Activated CD8-positive, alpha-beta T cell treated with anti-CD3 and anti-CD28 coated beads, Interleukin-2, amount 10 ng/mL, durations not matched to agents 7 days and 5 days (primary cell): ENCODE data around the gene STAMBPL1. TPM values are rescaled to one million over a fixed set of nuclear protein-coding genes. Genes with fewer than 3 reads are reported as not detected.

Source experiments
- ATAC-seq: fragments of 150-1000 bp; cut with Tn5 transposase; one replicate; pipeline ENCODE4 v1.10.0; 2021; ENCODE audit warnings: moderate library complexity
- CTCF ChIA-PET: fragments of 350-600 bp; sonication (Branson Sonifier 250); formaldehyde crosslinking; loops from one replicate; lab custom pipeline; 2021; ENCODE audit warnings: antibody characterized with exemption; lab: Charles Lee
- POLR2A ChIA-PET: fragments of 350-600 bp; sonication (Branson Sonifier 250); formaldehyde crosslinking; loops from one replicate; lab custom pipeline; 2021; ENCODE audit warnings: antibody characterized with exemption; lab: Charles Lee
- DNase-seq: peaks from one replicate; pipeline ENCODE4 v3.0.0-alpha.2; 2020
- H3K27ac Mint-ChIP-seq: one replicate; pipeline ENCODE4 v1.8.0; 2021; ENCODE audit warnings: mild to moderate bottlenecking, mixed read lengths
- H3K27me3 Mint-ChIP-seq: one replicate; pipeline ENCODE4 v1.8.0; 2021; ENCODE audit warnings: low read depth, mixed read lengths
- H3K36me3 Mint-ChIP-seq: one replicate; pipeline ENCODE4 v1.8.0; 2021; ENCODE audit warnings: low read depth, mixed read lengths
- H3K4me1 Mint-ChIP-seq: one replicate; pipeline ENCODE4 v1.8.0; 2021; ENCODE audit warnings: low read depth, mixed read lengths
- H3K4me3 Mint-ChIP-seq: one replicate; pipeline ENCODE4 v1.8.0; 2021; ENCODE audit warnings: mild to moderate bottlenecking, mixed read lengths
- H3K9me3 Mint-ChIP-seq: one replicate; pipeline ENCODE4 v1.8.0; 2022; ENCODE audit warnings: mixed read lengths; ENCODE audit not compliant: insufficient read depth
- total RNA-seq, 2 experiments: library from RNA; stranded (reverse); gene quantifications; one replicate each; pipeline ENCODE4 v1.2.3, GENCODE V29; 2021

Gene STAMBPL1
- total RNA-seq, 2 experiments from 2014 or later: 67.6 TPM

GRCh38 chr10:88908194-88908593 lies 28.1 kb downstream of the STAMBPL1 start:
- H3K4me3 Mint-ChIP-seq: no peak overlapping the region

GRCh38 chr10:88911116-88911515 lies 31.1 kb downstream of the STAMBPL1 start:
- POLR2A ChIA-PET: no interaction called here

More at GRCh38 chr10:88908194-88908593, 28.1 kb downstream of the STAMBPL1 start:
- no peak for DNase-seq
- peaks cover 77% of the 10 kb centered on the region for H3K36me3 Mint-ChIP-seq
- no peak for ATAC-seq
- no peak overlapping the region for H3K27ac Mint-ChIP-seq
- CTCF ChIA-PET: interaction anchor here (0.7 to 4.1 kb wide), 6 partner anchors 10 to 121 kb away, joined by 3 to 22 read pairs (median 3); partner anchors contain the start of gene FAS
- POLR2A ChIA-PET: no interaction called here
- peaks cover 3% of the 10 kb centered on the region for H3K4me1 Mint-ChIP-seq
- no peaks in the 10 kb centered on the region for H3K27me3 Mint-ChIP-seq
- no peaks in the 10 kb centered on the region for H3K9me3 Mint-ChIP-seq

GRCh38 chr10:88911851-88912250 lies 31.8 kb downstream of the STAMBPL1 start:
- CTCF ChIA-PET: interaction anchor here (1.1 to 1.5 kb wide), 2 partner anchors 21 to 23 kb away, joined by 3 to 8 read pairs; no protein-coding TSS in a partner anchor
- H3K36me3 Mint-ChIP-seq: peaks cover 76% of the 10 kb centered on the region
- H3K27me3 Mint-ChIP-seq: no peaks in the 10 kb centered on the region
- POLR2A ChIA-PET: no interaction called here
- peaks cover 3% of the 10 kb centered on the region for H3K4me1 Mint-ChIP-seq
- DNase-seq (no peak), ATAC-seq (no peak)
- no peak overlapping the region for H3K4me3 Mint-ChIP-seq
- no peaks in the 10 kb centered on the region for H3K9me3 Mint-ChIP-seq
- no peak overlapping the region for H3K27ac Mint-ChIP-seq

More at GRCh38 chr10:88911116-88911515, 31.1 kb downstream of the STAMBPL1 start:
- Mint-ChIP-seq H3K27ac (no peak overlapping the region), H3K4me1 (peaks cover 3% of the 10 kb centered on the region), H3K27me3 (no peaks in the 10 kb centered on the region), H3K4me3 (no peak overlapping the region), H3K9me3 (no peaks in the 10 kb centered on the region), H3K36me3 (peaks cover 74% of the 10 kb centered on the region)
- ATAC-seq (no peak), DNase-seq (no peak)
- CTCF ChIA-PET: interaction anchor here (1.1 to 1.5 kb wide), 4 partner anchors 22 to 24 kb away, joined by 3 to 8 read pairs (median 4); no protein-coding TSS in a partner anchor

- POLR2A ChIA-PET: no interaction called here
- Mint-ChIP-seq H3K36me3 (peaks cover 79% of the 10 kb centered on the region), H3K4me3 (no peak overlapping the region), H3K4me1 (peaks cover 2% of the 10 kb centered on the region), H3K27me3 (no peaks in the 10 kb centered on the region), H3K27ac (no peak overlapping the region), H3K9me3 (no peaks in the 10 kb centered on the region)
- DNase-seq: no peak
- no peak for ATAC-seq
- CTCF ChIA-PET: no interaction called here
Observed at GRCh38 chr10:88913127-88913526, 33.1 kb downstream of the STAMBPL1 start.

GRCh38 chr10:88913788-88914187 lies 33.7 kb downstream of the STAMBPL1 start:
- CTCF ChIA-PET: no interaction called here
- peaks cover 75% of the 10 kb centered on the region for H3K36me3 Mint-ChIP-seq
- H3K4me3 Mint-ChIP-seq: no peak overlapping the region
- H3K9me3 Mint-ChIP-seq: no peaks in the 10 kb centered on the region
- POLR2A ChIA-PET: no interaction called here
- DNase-seq (no peak), ATAC-seq (no peak)
- no peak overlapping the region for H3K27ac Mint-ChIP-seq
- no peaks in the 10 kb centered on the region for H3K4me1 Mint-ChIP-seq
- H3K27me3 Mint-ChIP-seq: no peaks in the 10 kb centered on the region

- POLR2A ChIA-PET: no interaction called here
- peak overlapping the region; percentile 4 for H3K27ac Mint-ChIP-seq
Observed at GRCh38 chr10:88915781-88916180, 35.7 kb downstream of the STAMBPL1 start.

GRCh38 chr10:88916231-88916630 lies 36.2 kb downstream of the STAMBPL1 start:
- Mint-ChIP-seq H3K9me3 (no peaks in the 10 kb centered on the region), H3K36me3 (peaks cover 75% of the 10 kb centered on the region), H3K27me3 (no peaks in the 10 kb centered on the region), H3K4me1 (no peaks in the 10 kb centered on the region), H3K4me3 (no peak overlapping the region), H3K27ac (no peak overlapping the region)
- no peak for DNase-seq
- no peak for ATAC-seq
- POLR2A ChIA-PET: no interaction called here
- CTCF ChIA-PET: interaction anchor here (0.8 to 1.4 kb wide), 3 partner anchors 17 to 81 kb away, joined by 3 to 6 read pairs (median 3); no protein-coding TSS in a partner anchor

More at GRCh38 chr10:88915781-88916180, 35.7 kb downstream of the STAMBPL1 start:
- Mint-ChIP-seq H3K27me3 (no peaks in the 10 kb centered on the region), H3K9me3 (no peaks in the 10 kb centered on the region), H3K4me3 (no peak overlapping the region), H3K4me1 (no peaks in the 10 kb centered on the region), H3K36me3 (peaks cover 77% of the 10 kb centered on the region)
- DNase-seq (no peak), ATAC-seq (no peak)
- CTCF ChIA-PET: interaction anchor here (1.4 kb wide), 1 partner anchor 81 kb away, joined by 6 read pairs; no protein-coding TSS in a partner anchor

- DNase-seq (no peak), ATAC-seq (no peak)
- Mint-ChIP-seq H3K4me1 (no peaks in the 10 kb centered on the region), H3K36me3 (peaks cover 73% of the 10 kb centered on the region), H3K27ac (no peak overlapping the region), H3K4me3 (no peak overlapping the region), H3K9me3 (no peaks in the 10 kb centered on the region), H3K27me3 (no peaks in the 10 kb centered on the region)
- ChIA-PET CTCF (interaction anchor here (0.6 to 1.4 kb wide), 4 partner anchors 16 to 237 kb away, joined by 3 to 6 read pairs (median 3); no protein-coding TSS in a partner anchor), POLR2A (interaction anchor here (0.6 kb wide), 1 partner anchor 73 kb away, joined by 3 read pairs; no protein-coding TSS in a partner anchor)
Observed at GRCh38 chr10:88916986-88917385, 36.9 kb downstream of the STAMBPL1 start.

- ChIA-PET POLR2A (no interaction called here), CTCF (interaction anchor here (1.1 kb wide), 1 partner anchor 83 kb away, joined by 3 read pairs; no protein-coding TSS in a partner anchor)
- ATAC-seq (no peak), DNase-seq (no peak)
- Mint-ChIP-seq H3K27ac (no peak overlapping the region), H3K4me3 (no peak overlapping the region), H3K9me3 (no peaks in the 10 kb centered on the region), H3K36me3 (peaks cover 70% of the 10 kb centered on the region), H3K27me3 (no peaks in the 10 kb centered on the region), H3K4me1 (no peaks in the 10 kb centered on the region)
Observed at GRCh38 chr10:88918191-88918905, 38.3 kb downstream of the STAMBPL1 start.

- Mint-ChIP-seq H3K4me1 (no peaks in the 10 kb centered on the region), H3K27ac (no peak overlapping the region), H3K4me3 (no peak overlapping the region), H3K36me3 (peaks cover 71% of the 10 kb centered on the region), H3K9me3 (no peaks in the 10 kb centered on the region), H3K27me3 (no peaks in the 10 kb centered on the region)
- no peak for DNase-seq
- ChIA-PET POLR2A (no interaction called here), CTCF (interaction anchor here (1.1 to 1.3 kb wide), 2 partner anchors 14 to 83 kb away, joined by 3 to 5 read pairs; no protein-coding TSS in a partner anchor)
- ATAC-seq: no peak
Observed at GRCh38 chr10:88919041-88919440, 39.0 kb downstream of the STAMBPL1 start.

GRCh38 chr10:88920198-88920597 lies 40.2 kb downstream of the STAMBPL1 start:
- ATAC-seq: no peak
- no peak for DNase-seq
- Mint-ChIP-seq H3K4me3 (no peak overlapping the region), H3K36me3 (peaks cover 75% of the 10 kb centered on the region), H3K27me3 (no peaks in the 10 kb centered on the region), H3K4me1 (no peaks in the 10 kb centered on the region), H3K9me3 (no peaks in the 10 kb centered on the region), H3K27ac (no peak overlapping the region)
- ChIA-PET POLR2A (no interaction called here), CTCF (interaction anchor here (1.3 to 3.1 kb wide), 3 partner anchors 12 to 84 kb away, joined by 5 to 14 read pairs (median 6); no protein-coding TSS in a partner anchor)
